ENCODE data around the gene MINDY2. TPM values are rescaled to one million over a fixed set of nuclear protein-coding genes. Genes with fewer than 3 reads are reported as not detected.

Gene MINDY2
- total and polyA plus RNA-seq, 2 of the 8 experiments (the other 6 are each of a cell fraction or from before 2014, with no cell fraction given) = 3.1 to 25.7 TPM

DNA sequence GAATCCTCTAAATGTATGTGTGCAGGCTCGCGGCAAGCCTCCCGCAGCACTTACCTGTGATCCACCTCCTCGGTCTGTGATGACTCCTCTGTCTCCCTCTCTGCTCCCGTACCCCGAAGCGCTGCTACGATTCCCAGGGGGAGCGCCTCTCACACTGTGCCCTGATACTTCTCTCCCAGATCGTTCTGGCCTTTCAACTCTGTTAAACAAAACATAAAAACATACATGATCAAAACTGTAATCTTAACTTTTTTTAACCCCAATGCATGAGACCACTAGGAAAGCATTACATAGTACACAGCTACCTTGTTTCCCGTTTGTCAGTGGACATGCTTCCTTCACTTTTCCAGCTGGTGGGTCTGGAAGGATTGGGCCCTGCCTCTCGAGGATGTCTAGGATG is 115.8 kb downstream of the MINDY2 start (continued):
- TF ChIP-seq CHD7 (IDR thresholded peaks at IDR 0.05; ENCODE audit: insufficient replicate concordance, low read length) (no peak), CTBP2 (IDR thresholded peaks at IDR 0.05; ENCODE audit: borderline replicate concordance, insufficient read depth, insufficient read length, low read length) (no peak)

Data from H1 (cell line).